ENCODE measurements around the gene MESP1.

DNA sequence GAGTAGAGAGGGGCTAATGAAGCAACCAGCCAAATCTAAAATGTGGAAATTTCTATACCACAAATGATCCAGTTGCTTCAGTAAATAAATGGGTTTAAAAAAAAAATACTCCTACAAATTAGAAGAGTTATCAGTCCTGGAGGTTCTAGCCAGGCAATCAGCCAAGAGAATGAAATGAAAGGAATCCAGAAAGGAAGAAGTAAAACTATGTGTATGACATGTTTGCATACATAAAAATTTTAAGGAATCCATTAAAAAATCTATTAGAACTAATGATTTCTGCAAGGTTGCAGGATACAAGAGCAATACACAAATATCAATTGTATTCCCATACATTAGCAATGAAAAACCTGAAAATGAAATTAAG, 34.7 kb upstream of the MESP1 start:
- TF ChIP-seq CTCF (conservative IDR thresholded peaks at IDR 0.05; ENCODE audit: low read depth, low read length) (no peak), POLR2A (IDR thresholded peaks at IDR 0.05; ENCODE audit: low read depth, low read length) (no peak)
